Muscle layer of colon (tissue), 2 donors: Measurements from ENCODE around the gene FAM229A.
"Not testable (repeated sequence)": the region's sequence is repeated elsewhere in the genome, so short reads cannot be mapped to it uniquely, and the experiment has no call there.

ENCODE experiments used
- H3K27ac ChIP-seq: one replicate; pipeline ENCODE4 v1.7.0; 2013; ENCODE audit warnings: low read depth, mild to moderate bottlenecking, low read length, moderate library complexity
- H3K27me3 ChIP-seq, 2 donors: one replicate each; pipeline ENCODE4 v1.7.0; 2013; ENCODE audit warnings: low read length in 2 of 2, mild to moderate bottlenecking in 2 of 2; ENCODE audit not compliant: insufficient read depth in 2 of 2, control insufficient read depth in 1 of 2
- H3K36me3 ChIP-seq: one replicate; pipeline ENCODE4 v1.7.0; 2013; ENCODE audit warnings: mild to moderate bottlenecking, low read length; ENCODE audit not compliant: insufficient read depth
- H3K4me1 ChIP-seq: one replicate; pipeline ENCODE4 v1.7.0; 2013; ENCODE audit warnings: mild to moderate bottlenecking, low read length; ENCODE audit not compliant: insufficient read depth
- H3K4me3 ChIP-seq, 2 donors: one replicate each; pipeline ENCODE4 v1.7.0; 2013; ENCODE audit warnings: low read length in 2 of 2, low read depth in 1 of 2, mild to moderate bottlenecking in 1 of 2, moderate library complexity in 1 of 2
- H3K9ac ChIP-seq: one replicate; pipeline ENCODE4 v1.7.0; 2013; ENCODE audit warnings: low read length
- H3K9me3 ChIP-seq: one replicate; pipeline ENCODE4 v1.7.0; 2013; ENCODE audit warnings: mild to moderate bottlenecking, low read length
- donor health status: abdominal sarcoma.
- donor health status: Adenocarcinoma of cecum.

The FAM229A gene

GRCh38 chr1:32355778-32356177 is 6.5 kb downstream of the FAM229A start:
- H3K9me3 ChIP-seq, H3K27ac ChIP-seq, H3K27me3 ChIP-seq, H3K4me3 ChIP-seq, H3K36me3 ChIP-seq, H3K9ac ChIP-seq: not testable (repeated sequence)
- peaks cover 20% of the 10 kb centered on the region for H3K4me1 ChIP-seq

- H3K27me3 ChIP-seq = no peaks in the 10 kb centered on the region
- peaks cover 6% of the 10 kb centered on the region for H3K36me3 ChIP-seq
- peaks cover 20% of the 10 kb centered on the region for H3K4me1 ChIP-seq
- H3K9me3 ChIP-seq = no peaks in the 10 kb centered on the region
- H3K9ac ChIP-seq = no peak overlapping the region
- H3K4me3 ChIP-seq = no peak overlapping the region
- H3K27ac ChIP-seq = peak overlapping the region; percentile 14
Measured at GRCh38 chr1:32353886-32354570, 8.3 kb downstream of the FAM229A start.

GRCh38 chr1:32353431-32353830 is 8.9 kb downstream of the FAM229A start:
- Histone ChIP-seq H3K9me3 (no peaks in the 10 kb centered on the region), H3K9ac (no peak overlapping the region), H3K4me1 (peaks cover 20% of the 10 kb centered on the region), H3K27me3 (no peaks in the 10 kb centered on the region), H3K4me3 (no peak overlapping the region), H3K36me3 (peaks cover 6% of the 10 kb centered on the region), H3K27ac (no peak overlapping the region)

- Histone ChIP-seq H3K9me3 (no peaks in the 10 kb centered on the region), H3K27ac (no peak overlapping the region), H3K27me3 (no peaks in the 10 kb centered on the region), H3K4me3 (no peak overlapping the region), H3K4me1 (peaks cover 20% of the 10 kb centered on the region), H3K36me3 (peaks cover 6% of the 10 kb centered on the region), H3K9ac (no peak overlapping the region)
Measured at GRCh38 chr1:32352831-32353383, 9.4 kb downstream of the FAM229A start.

- H3K9ac ChIP-seq = peak overlapping the region; percentile 67
- peaks cover 20% of the 10 kb centered on the region for H3K4me1 ChIP-seq
Measured at GRCh38 chr1:32352239-32352745, 10.0 kb downstream of the FAM229A start.

GRCh38 chr1:32351399-32352238 is 10.7 kb downstream of the FAM229A start:
- Histone ChIP-seq H3K4me1 (peaks cover 20% of the 10 kb centered on the region), H3K4me3 (peak overlapping the region; percentile 61 to 83), H3K27me3 (no peaks in the 10 kb centered on the region), H3K27ac (peak overlapping the region; percentile 91), H3K9ac (peak overlapping the region; percentile 67), H3K9me3 (no peaks in the 10 kb centered on the region), H3K36me3 (peaks cover 6% of the 10 kb centered on the region)

More at GRCh38 chr1:32352239-32352745, 10.0 kb downstream of the FAM229A start:
- H3K4me3 ChIP-seq = peak overlapping the region; percentile 61 to 83
- peaks cover 6% of the 10 kb centered on the region for H3K36me3 ChIP-seq
- H3K27me3 ChIP-seq = no peaks in the 10 kb centered on the region
- H3K9me3 ChIP-seq = no peaks in the 10 kb centered on the region
- peak overlapping the region; percentile 91 for H3K27ac ChIP-seq

GRCh38 chr1:32350785-32351398 is 11.4 kb downstream of the FAM229A start:
- Histone ChIP-seq H3K4me3 (peak overlapping the region; percentile 45 to 83), H3K27ac (peak overlapping the region; percentile 80), H3K4me1 (peaks cover 20% of the 10 kb centered on the region)

GRCh38 chr1:32349211-32349708 is 13.0 kb downstream of the FAM229A start:
- no peaks in the 10 kb centered on the region for H3K27me3 ChIP-seq
- H3K9me3 ChIP-seq = no peaks in the 10 kb centered on the region
- H3K9ac ChIP-seq = no peak overlapping the region
- no peaks in the 10 kb centered on the region for H3K36me3 ChIP-seq
- H3K4me3 ChIP-seq = no peak overlapping the region
- H3K27ac ChIP-seq = no peak overlapping the region
- H3K4me1 ChIP-seq = peaks cover 20% of the 10 kb centered on the region

More at GRCh38 chr1:32350785-32351398, 11.4 kb downstream of the FAM229A start:
- H3K27me3 ChIP-seq = no peaks in the 10 kb centered on the region
- peaks cover 6% of the 10 kb centered on the region for H3K36me3 ChIP-seq
- H3K9ac ChIP-seq = no peak overlapping the region
- H3K9me3 ChIP-seq = no peaks in the 10 kb centered on the region

GRCh38 chr1:32346532-32347157 is 15.6 kb downstream of the FAM229A start:
- Histone ChIP-seq H3K4me3 (no peak overlapping the region), H3K36me3 (no peaks in the 10 kb centered on the region), H3K27me3 (no peaks in the 10 kb centered on the region), H3K27ac (no peak overlapping the region), H3K9me3 (no peaks in the 10 kb centered on the region), H3K9ac (no peak overlapping the region), H3K4me1 (no peaks in the 10 kb centered on the region)

- Histone ChIP-seq H3K27me3 (no peaks in the 10 kb centered on the region), H3K9me3 (no peaks in the 10 kb centered on the region), H3K4me3 (no peak overlapping the region), H3K4me1 (no peaks in the 10 kb centered on the region), H3K9ac (no peak overlapping the region), H3K27ac (no peak overlapping the region), H3K36me3 (no peaks in the 10 kb centered on the region)
Measured at GRCh38 chr1:32345289-32345827, 16.9 kb downstream of the FAM229A start.
